GM23248 (cell line): Measurements from ENCODE around the gene TNFRSF8.

Experiments
- EZH2 ChIP-seq: fragments of 200-600 bp; sonication (generic); IDR thresholded peaks from 2 replicates; pipeline ENCODE4 v1.6.1; 2018; ENCODE audit warnings: antibody characterized with exemption, mild to moderate bottlenecking; ENCODE audit not compliant: insufficient read depth, poor library complexity, severe bottlenecking
- EZH2phosphoT487 ChIP-seq: fragments of 200-600 bp; sonication (generic); IDR thresholded peaks from 2 replicates; pipeline ENCODE4 v1.6.1; 2018; ENCODE audit warnings: antibody characterized with exemption, moderate library complexity, mild to moderate bottlenecking, low read depth; ENCODE audit not compliant: insufficient read depth

DNA sequence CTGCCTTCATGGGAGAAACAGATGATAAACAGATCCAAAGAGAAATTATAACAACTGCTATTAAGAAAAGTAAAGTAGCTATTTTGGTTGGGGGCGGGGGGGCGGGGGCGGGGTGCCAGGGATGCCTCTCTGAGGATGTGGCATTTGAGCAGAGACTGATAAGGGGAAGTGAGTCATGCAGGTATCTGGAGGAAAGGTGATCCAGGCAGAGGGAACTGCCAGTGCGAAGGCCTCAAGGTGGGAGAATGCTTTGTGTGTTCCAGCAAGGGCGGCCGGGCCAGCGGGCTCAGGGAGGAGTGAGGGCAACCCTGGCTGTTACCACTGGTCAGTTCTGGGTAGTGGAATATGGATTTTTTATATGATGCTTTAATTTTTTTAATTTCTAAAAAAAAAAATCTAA, 96.7 kb downstream of the TNFRSF8 start:
- TF ChIP-seq EZH2 (no peak), EZH2phosphoT487 (no peak)
